HL-60 (cell line): ENCODE data around the gene NUTF2.

Experiments used
- CTCF ChIP-seq: IDR thresholded peaks from one replicate; pipeline ENCODE4 v1.5.1; 2011; ENCODE audit warnings: low read length, control low read depth, inconsistent platforms; ENCODE audit not compliant: insufficient read depth
- GABPA ChIP-seq: IDR thresholded peaks from 2 replicates; pipeline ENCODE4 v1.6.1; 2012; ENCODE audit warnings: low read depth
- POLR2AphosphoS5 ChIP-seq: IDR thresholded peaks from 2 replicates; pipeline ENCODE4 v1.6.1; 2012; ENCODE audit warnings: low read depth

- TF ChIP-seq CTCF, result no peak
- TF ChIP-seq POLR2AphosphoS5, result no peak
- no peak for TF ChIP-seq GABPA
Observed at GRCh38 chr16:67811899-67812298, 34.8 kb upstream of the NUTF2 start.
